GM12878 (cell line): Measurements from ENCODE around the gene ACSF3. TPM values are rescaled to one million over a fixed set of nuclear protein-coding genes. Genes with fewer than 3 reads are reported as not detected.

Experiments used
- E4F1 ChIP-seq: fragments of 450-650 bp; IDR thresholded peaks from 2 replicates; pipeline ENCODE4 v1.6.1; 2018; ENCODE audit warnings: borderline replicate concordance, mild to moderate bottlenecking; ENCODE audit not compliant: partially characterized antibody
- EED ChIP-seq: sonication (generic); IDR thresholded peaks from 2 replicates; pipeline ENCODE4 v1.6.1; 2016; ENCODE audit warnings: antibody characterized with exemption, low read depth
- ETV6 ChIP-seq, 2 experiments: fragments of 450-650 bp in 1 of 2; IDR thresholded peaks in 1 of 2; conservative IDR thresholded peaks in 1 of 2; 2 replicates each; pipeline ENCODE4 v1.6.1; 2014; ENCODE audit warnings: antibody characterized with exemption in 1 of 2, borderline replicate concordance in 1 of 2, low read depth in 1 of 2, mild to moderate bottlenecking in 1 of 2, moderate library complexity in 1 of 2
- EZH2 ChIP-seq: IDR thresholded peaks from 2 replicates; pipeline ENCODE4 v1.6.1; 2012; ENCODE audit warnings: low read depth, mild to moderate bottlenecking, control low read depth, inconsistent platforms, low read length, borderline replicate concordance; ENCODE audit not compliant: control insufficient read depth
- HDAC2 ChIP-seq: fragments of 200-600 bp; sonication (generic); IDR thresholded peaks from 2 replicates; pipeline ENCODE4 v1.6.1; 2017
- KDM1A ChIP-seq: fragments of 200-600 bp; sonication (generic); IDR thresholded peaks from 2 replicates; pipeline ENCODE4 v1.6.1; 2016; ENCODE audit warnings: borderline replicate concordance
- MEF2A ChIP-seq: IDR thresholded peaks from 2 replicates; pipeline ENCODE4 v1.6.1; 2011; ENCODE audit warnings: low read depth, mild to moderate bottlenecking, low read length, moderate library complexity; ENCODE audit not compliant: insufficient read depth
- NFIC ChIP-seq: IDR thresholded peaks from 2 replicates; pipeline ENCODE4 v1.6.1; 2012; ENCODE audit warnings: low read depth, mild to moderate bottlenecking, inconsistent platforms, low read length, moderate library complexity
- SMAD5 ChIP-seq: IDR thresholded peaks from 2 replicates; pipeline ENCODE4 v1.6.1; 2016; ENCODE audit warnings: antibody characterized with exemption, low read depth
- TBL1XR1 ChIP-seq: IDR thresholded peaks from 2 replicates; pipeline ENCODE4 v1.6.1; 2012; ENCODE audit warnings: low read depth, low read length, improper control_type of control experiment
- USF2 ChIP-seq: IDR thresholded peaks from 2 replicates; pipeline ENCODE4 v1.6.1; 2011; ENCODE audit warnings: low read depth, low read length, improper control_type of control experiment, borderline replicate concordance
- ZNF384 ChIP-seq: IDR thresholded peaks from 2 replicates; pipeline ENCODE4 v1.6.1; 2012; ENCODE audit warnings: low read depth, mild to moderate bottlenecking, low read length, improper control_type of control experiment, borderline replicate concordance
- ZZZ3 ChIP-seq: IDR thresholded peaks from 2 replicates; pipeline ENCODE4 v1.6.1; 2011; ENCODE audit warnings: low read depth; ENCODE audit not compliant: control insufficient read depth, insufficient read length
- polyA plus RNA-seq, 11 experiments: library from polyadenylated mRNA; depleted of rRNA in 4 of 11; unstranded in 6 of 11; stranded (reverse) in 5 of 11; fragments of >200 nt; fragmentation: Nextera tagmentation in 4 of 11; fragmentation: Illumina TruSeq in 1 of 11; extraction: Ambion mirVana in 4 of 11; extraction: Trizol in 1 of 11; gene quantifications; 1 replicate in 1 of 11; 2 replicates in 10 of 11; pipeline versions ENCODE4 v1.2.1 to v1.2.3, GENCODE V29; 2011 to 2016; ENCODE audit warnings: inconsistent platforms in 2 of 11, missing spikeins in 2 of 11, low read depth in 1 of 11
- total RNA-seq, 4 experiments: library from RNA; depleted of rRNA in 3 of 4; stranded (reverse); fragments of >200 nt in 3 of 4; fragmentation: Illumina TruSeq in 1 of 4; extraction: Trizol in 1 of 4; gene quantifications; 2 replicates each; pipeline versions ENCODE4 v1.2.1 to v1.2.3, GENCODE V29; 2013 to 2021
- TF ChIP-seq, protein P1 (sequence below): IDR thresholded peaks from 2 replicates; pipeline ENCODE4 v1.6.1; 2012; ENCODE audit warnings: low read depth, low read length, improper control_type of control experiment
- TF ChIP-seq, protein P2 (sequence below): IDR thresholded peaks from 2 replicates; pipeline ENCODE4 v1.6.1; 2012; ENCODE audit warnings: mild to moderate bottlenecking, low read depth, low read length
- TF ChIP-seq, protein P3 (sequence below): IDR thresholded peaks from 2 replicates; pipeline ENCODE4 v1.6.1; 2011; ENCODE audit warnings: borderline replicate concordance, low read depth, mild to moderate bottlenecking, moderate library complexity, low read length; ENCODE audit not compliant: insufficient read depth, poor library complexity, severe bottlenecking

The ACSF3 gene
- total and polyA plus RNA-seq, 10 of the 15 experiments (the other 5 are each of a cell fraction or from before 2014, with no cell fraction given) = 1.0 to 44.4 (median 25.8) TPM

DNA sequence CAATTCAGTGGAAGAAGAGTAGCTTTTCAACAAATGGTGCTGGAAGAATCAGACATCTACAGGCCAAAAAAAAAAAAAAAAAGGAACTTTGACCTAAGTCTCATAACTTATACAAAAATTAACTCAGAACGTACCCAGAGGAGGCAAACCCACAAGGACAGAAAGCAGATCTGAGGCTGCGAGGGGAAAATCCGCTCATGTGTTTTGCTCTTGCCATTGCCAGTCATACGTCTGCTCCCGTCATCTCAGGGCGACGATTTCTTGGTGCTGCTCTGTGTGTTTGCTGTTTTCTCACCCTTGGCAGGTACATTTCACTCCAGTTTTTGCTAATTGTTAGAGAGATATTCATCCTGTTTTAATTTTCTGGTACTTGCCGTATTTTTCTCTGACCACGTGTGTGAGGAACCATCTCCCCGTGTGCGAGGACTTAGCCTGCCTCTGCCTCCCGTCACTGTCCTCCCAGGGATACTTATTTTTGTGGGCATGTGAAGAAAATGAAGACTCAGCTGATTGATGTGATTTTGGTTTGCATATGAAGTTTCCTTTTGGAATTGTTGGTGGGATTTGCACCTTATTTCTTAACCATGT, 33.4 kb upstream of the ACSF3 start (continued):
- TF ChIP-seq E4F1 (no peak), EED (no peak), SMAD5 (no peak), ETV6 (conservative IDR thresholded peaks at IDR 0.05 in 1 of 2, IDR thresholded peaks at IDR 0.05 in 1 of 2; ENCODE audit: borderline replicate concordance in 1 of 2, low read depth in 1 of 2) (peak in 1 of 2 experiments; percentile 33; a peak in 1 of 4 replicates), KDM1A (no peak), ZNF384 (peak; percentile 91), ZZZ3 (no peak), EZH2 (no peak), HDAC2 (no peak), USF2 (no peak; the same call in 1 of the 2 replicates), MEF2A (no peak), NFIC (no peak), TBL1XR1 (no peak)
- TF ChIP-seq, protein P1, sequence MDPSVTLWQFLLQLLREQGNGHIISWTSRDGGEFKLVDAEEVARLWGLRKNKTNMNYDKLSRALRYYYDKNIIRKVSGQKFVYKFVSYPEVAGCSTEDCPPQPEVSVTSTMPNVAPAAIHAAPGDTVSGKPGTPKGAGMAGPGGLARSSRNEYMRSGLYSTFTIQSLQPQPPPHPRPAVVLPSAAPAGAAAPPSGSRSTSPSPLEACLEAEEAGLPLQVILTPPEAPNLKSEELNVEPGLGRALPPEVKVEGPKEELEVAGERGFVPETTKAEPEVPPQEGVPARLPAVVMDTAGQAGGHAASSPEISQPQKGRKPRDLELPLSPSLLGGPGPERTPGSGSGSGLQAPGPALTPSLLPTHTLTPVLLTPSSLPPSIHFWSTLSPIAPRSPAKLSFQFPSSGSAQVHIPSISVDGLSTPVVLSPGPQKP = no peak
- TF ChIP-seq, protein P2, sequence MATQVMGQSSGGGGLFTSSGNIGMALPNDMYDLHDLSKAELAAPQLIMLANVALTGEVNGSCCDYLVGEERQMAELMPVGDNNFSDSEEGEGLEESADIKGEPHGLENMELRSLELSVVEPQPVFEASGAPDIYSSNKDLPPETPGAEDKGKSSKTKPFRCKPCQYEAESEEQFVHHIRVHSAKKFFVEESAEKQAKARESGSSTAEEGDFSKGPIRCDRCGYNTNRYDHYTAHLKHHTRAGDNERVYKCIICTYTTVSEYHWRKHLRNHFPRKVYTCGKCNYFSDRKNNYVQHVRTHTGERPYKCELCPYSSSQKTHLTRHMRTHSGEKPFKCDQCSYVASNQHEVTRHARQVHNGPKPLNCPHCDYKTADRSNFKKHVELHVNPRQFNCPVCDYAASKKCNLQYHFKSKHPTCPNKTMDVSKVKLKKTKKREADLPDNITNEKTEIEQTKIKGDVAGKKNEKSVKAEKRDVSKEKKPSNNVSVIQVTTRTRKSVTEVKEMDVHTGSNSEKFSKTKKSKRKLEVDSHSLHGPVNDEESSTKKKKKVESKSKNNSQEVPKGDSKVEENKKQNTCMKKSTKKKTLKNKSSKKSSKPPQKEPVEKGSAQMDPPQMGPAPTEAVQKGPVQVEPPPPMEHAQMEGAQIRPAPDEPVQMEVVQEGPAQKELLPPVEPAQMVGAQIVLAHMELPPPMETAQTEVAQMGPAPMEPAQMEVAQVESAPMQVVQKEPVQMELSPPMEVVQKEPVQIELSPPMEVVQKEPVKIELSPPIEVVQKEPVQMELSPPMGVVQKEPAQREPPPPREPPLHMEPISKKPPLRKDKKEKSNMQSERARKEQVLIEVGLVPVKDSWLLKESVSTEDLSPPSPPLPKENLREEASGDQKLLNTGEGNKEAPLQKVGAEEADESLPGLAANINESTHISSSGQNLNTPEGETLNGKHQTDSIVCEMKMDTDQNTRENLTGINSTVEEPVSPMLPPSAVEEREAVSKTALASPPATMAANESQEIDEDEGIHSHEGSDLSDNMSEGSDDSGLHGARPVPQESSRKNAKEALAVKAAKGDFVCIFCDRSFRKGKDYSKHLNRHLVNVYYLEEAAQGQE = no peak
- TF ChIP-seq, protein P3, sequence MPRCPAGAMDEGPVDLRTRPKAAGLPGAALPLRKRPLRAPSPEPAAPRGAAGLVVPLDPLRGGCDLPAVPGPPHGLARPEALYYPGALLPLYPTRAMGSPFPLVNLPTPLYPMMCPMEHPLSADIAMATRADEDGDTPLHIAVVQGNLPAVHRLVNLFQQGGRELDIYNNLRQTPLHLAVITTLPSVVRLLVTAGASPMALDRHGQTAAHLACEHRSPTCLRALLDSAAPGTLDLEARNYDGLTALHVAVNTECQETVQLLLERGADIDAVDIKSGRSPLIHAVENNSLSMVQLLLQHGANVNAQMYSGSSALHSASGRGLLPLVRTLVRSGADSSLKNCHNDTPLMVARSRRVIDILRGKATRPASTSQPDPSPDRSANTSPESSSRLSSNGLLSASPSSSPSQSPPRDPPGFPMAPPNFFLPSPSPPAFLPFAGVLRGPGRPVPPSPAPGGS = no peak
